ENCODE data around the gene MCF2. TPM values are rescaled to one million over a fixed set of nuclear protein-coding genes. Genes with fewer than 3 reads are reported as not detected.

MCF2 gene
- total RNA-seq, 4 donors from 2014 or later = 0.69 TPM; not detected in 3

GRCh38 chrX:139736151-139736550, 28.2 kb upstream of the MCF2 start:
- Histone ChIP-seq H3K27ac (no peak overlapping the region), H3K36me3 (no peaks in the 10 kb centered on the region)
- intact Hi-C loops (cut with DNase I; ENCODE audit: low total_unique reads) = no loop called here

GRCh38 chrX:139734996-139735395, 27.0 kb upstream of the MCF2 start:
- TF ChIP-seq POLR2A (IDR thresholded peaks at IDR 0.05) = no peak
- TF ChIP-seq CTCF (IDR thresholded peaks at IDR 0.05) = no peak
- H3K36me3 ChIP-seq = no peaks in the 10 kb centered on the region
- no peak overlapping the region for H3K4me3 ChIP-seq
- intact Hi-C loops (cut with DNase I; ENCODE audit: low total_unique reads) = no loop called here
- H3K9me3 ChIP-seq = no peaks in the 10 kb centered on the region
- H3K4me1 ChIP-seq = no peaks in the 10 kb centered on the region
- no peak overlapping the region for H3K27ac ChIP-seq
- DNase-seq = no peak
- no peaks in the 10 kb centered on the region for H3K27me3 ChIP-seq

More at GRCh38 chrX:139736151-139736550, 28.2 kb upstream of the MCF2 start:
- Histone ChIP-seq H3K4me3 (no peak overlapping the region), H3K27me3 (no peaks in the 10 kb centered on the region), H3K4me1 (no peaks in the 10 kb centered on the region), H3K9me3 (no peaks in the 10 kb centered on the region)
- TF ChIP-seq POLR2A (IDR thresholded peaks at IDR 0.05) (no peak), CTCF (IDR thresholded peaks at IDR 0.05) (no peak)
- no peak for DNase-seq

GRCh38 chrX:139725720-139726119, 17.8 kb upstream of the MCF2 start:
- Histone ChIP-seq H3K27ac (no peak overlapping the region), H3K4me3 (no peak overlapping the region), H3K4me1 (no peaks in the 10 kb centered on the region), H3K27me3 (no peaks in the 10 kb centered on the region), H3K9me3 (no peaks in the 10 kb centered on the region), H3K36me3 (no peaks in the 10 kb centered on the region)
- TF ChIP-seq POLR2A (IDR thresholded peaks at IDR 0.05) = no peak
- no peak for TF ChIP-seq CTCF (IDR thresholded peaks at IDR 0.05)
- DNase-seq = no peak
- intact Hi-C loops (cut with DNase I; ENCODE audit: low total_unique reads) = no loop called here

- TF ChIP-seq CTCF (IDR thresholded peaks at IDR 0.05) (no peak), POLR2A (IDR thresholded peaks at IDR 0.05) (no peak)
- intact Hi-C loops (cut with DNase I; ENCODE audit: low total_unique reads) = no loop called here
Observed at GRCh38 chrX:139724626-139725025, 16.7 kb upstream of the MCF2 start.

GRCh38 chrX:139720979-139721378, 13.0 kb upstream of the MCF2 start:
- intact Hi-C loops (cut with DNase I; ENCODE audit: low total_unique reads) = no loop called here

More at GRCh38 chrX:139724626-139725025, 16.7 kb upstream of the MCF2 start:
- Histone ChIP-seq H3K27ac (no peak overlapping the region), H3K27me3 (no peaks in the 10 kb centered on the region), H3K4me3 (no peak overlapping the region), H3K36me3 (no peaks in the 10 kb centered on the region), H3K9me3 (no peaks in the 10 kb centered on the region), H3K4me1 (no peaks in the 10 kb centered on the region)
- no peak for DNase-seq

More at GRCh38 chrX:139720979-139721378, 13.0 kb upstream of the MCF2 start:
- no peaks in the 10 kb centered on the region for H3K27me3 ChIP-seq
- no peaks in the 10 kb centered on the region for H3K9me3 ChIP-seq
- H3K4me3 ChIP-seq = no peak overlapping the region
- H3K36me3 ChIP-seq = no peaks in the 10 kb centered on the region
- H3K27ac ChIP-seq = no peak overlapping the region
- H3K4me1 ChIP-seq = no peaks in the 10 kb centered on the region
- no peak for DNase-seq
- TF ChIP-seq CTCF (IDR thresholded peaks at IDR 0.05) (no peak), POLR2A (IDR thresholded peaks at IDR 0.05) (no peak)

Data from uterus (tissue), 4 donors.